D721Med (cell line): ENCODE measurements around the gene CDH1.

Experiments used
- DNase-seq: peaks from one replicate; pipeline ENCODE4 v3.0.0; 2011; ENCODE audit warnings: low spot score; ENCODE audit not compliant: insufficient read length
- FAIRE-seq: peaks from 2 replicates; lab custom pipeline; 2011; peaks lifted over from hg19 to GRCh38; lab: Jason Lieb, UNC
- TF ChIP-seq, protein P1 (sequence below): IDR thresholded peaks from 2 replicates; pipeline ENCODE4 v1.5.1; 2012; ENCODE audit warnings: mild to moderate bottlenecking, control low read depth; ENCODE audit not compliant: insufficient read depth; ENCODE audit errors: missing control alignments

CDH1 gene

GRCh38 chr16:68760671-68761275 lies 23.7 kb downstream of the CDH1 start:
- no peak for DNase-seq
- no peak for FAIRE-seq
- TF ChIP-seq, protein P1, sequence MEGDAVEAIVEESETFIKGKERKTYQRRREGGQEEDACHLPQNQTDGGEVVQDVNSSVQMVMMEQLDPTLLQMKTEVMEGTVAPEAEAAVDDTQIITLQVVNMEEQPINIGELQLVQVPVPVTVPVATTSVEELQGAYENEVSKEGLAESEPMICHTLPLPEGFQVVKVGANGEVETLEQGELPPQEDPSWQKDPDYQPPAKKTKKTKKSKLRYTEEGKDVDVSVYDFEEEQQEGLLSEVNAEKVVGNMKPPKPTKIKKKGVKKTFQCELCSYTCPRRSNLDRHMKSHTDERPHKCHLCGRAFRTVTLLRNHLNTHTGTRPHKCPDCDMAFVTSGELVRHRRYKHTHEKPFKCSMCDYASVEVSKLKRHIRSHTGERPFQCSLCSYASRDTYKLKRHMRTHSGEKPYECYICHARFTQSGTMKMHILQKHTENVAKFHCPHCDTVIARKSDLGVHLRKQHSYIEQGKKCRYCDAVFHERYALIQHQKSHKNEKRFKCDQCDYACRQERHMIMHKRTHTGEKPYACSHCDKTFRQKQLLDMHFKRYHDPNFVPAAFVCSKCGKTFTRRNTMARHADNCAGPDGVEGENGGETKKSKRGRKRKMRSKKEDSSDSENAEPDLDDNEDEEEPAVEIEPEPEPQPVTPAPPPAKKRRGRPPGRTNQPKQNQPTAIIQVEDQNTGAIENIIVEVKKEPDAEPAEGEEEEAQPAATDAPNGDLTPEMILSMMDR: no peak

- DNase-seq: no peak
- FAIRE-seq: no peak
These were observed 26.1 kb downstream of the CDH1 start for GRCh38 chr16:68762996-68763756.

GRCh38 chr16:68764862-68765261 lies 27.8 kb downstream of the CDH1 start:
- FAIRE-seq (no peak), DNase-seq (no peak)
- TF ChIP-seq, protein P1: no peak

More at GRCh38 chr16:68762996-68763756, 26.1 kb downstream of the CDH1 start:
- TF ChIP-seq, protein P1: no peak

- FAIRE-seq (no peak), DNase-seq (no peak)
- TF ChIP-seq, protein P1: no peak
These were observed 30.5 kb downstream of the CDH1 start for GRCh38 chr16:68767581-68767980.

DNA sequence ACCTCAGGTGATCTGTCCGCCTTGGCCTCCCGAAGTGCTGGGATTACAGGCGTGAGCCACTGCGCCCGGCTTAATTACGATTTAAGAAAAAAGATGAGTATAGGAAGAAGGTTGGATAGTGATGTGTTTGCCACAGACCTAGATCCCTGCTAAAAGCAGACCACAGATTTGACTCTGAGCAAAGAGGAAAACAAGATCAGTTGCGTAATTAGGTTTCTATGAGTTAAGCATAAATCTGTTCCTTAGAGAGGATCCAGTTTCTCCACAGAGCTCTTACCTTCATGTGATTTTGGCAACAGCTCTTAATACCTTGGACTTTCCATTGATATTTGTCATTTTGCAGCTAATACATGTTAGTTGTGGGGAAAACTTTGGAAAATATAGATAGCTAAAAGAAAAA lies 31.1 kb downstream of the CDH1 start:
- TF ChIP-seq, protein P1: no peak
- FAIRE-seq (no peak), DNase-seq (no peak)

DNA sequence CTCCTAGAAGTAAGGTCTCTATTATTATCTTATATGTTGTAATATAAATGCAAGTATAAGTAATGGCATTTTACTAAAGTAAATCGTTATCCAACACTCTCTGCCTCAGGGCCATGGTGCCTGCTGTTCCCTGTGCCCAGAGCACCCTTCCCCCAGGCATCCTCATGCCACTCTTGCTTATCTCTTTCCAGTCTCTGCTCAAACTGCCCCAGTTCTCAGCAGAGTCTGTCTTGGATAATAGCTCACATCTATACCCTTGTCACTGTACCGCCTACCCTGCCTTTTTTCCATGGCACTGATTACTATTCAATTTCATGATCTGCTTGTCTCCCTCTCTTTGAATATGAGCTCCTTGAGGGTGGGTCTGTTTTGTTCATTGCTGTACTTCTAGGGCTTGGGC lies 31.7 kb downstream of the CDH1 start:
- DNase-seq (no peak), FAIRE-seq (no peak)
- TF ChIP-seq, protein P1: no peak

DNA sequence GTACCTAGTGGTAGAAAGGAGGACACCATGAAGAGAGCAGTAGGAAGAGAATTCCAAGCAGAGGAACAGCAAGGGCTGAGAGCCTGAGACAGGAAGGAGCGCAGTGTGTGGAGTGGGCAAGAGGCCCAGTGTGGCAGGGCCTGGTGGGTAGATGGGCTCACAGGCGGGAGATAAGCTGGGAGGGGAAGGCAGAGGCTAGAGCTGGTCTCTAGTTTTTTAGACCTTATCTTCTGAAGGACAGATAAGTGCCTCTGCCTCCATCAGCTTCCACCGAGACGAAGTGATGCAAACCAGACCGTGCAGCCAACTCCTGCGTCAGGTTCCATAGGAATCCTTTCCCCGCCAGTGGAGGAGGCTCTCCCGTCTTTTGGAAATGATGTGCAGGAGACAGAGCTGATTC lies 33.6 kb downstream of the CDH1 start:
- DNase-seq: no peak
- TF ChIP-seq, protein P1: no peak
- FAIRE-seq: no peak
